ENCODE measurements around the gene HLA-DRA. TPM values are rescaled to one million over a fixed set of nuclear protein-coding genes. Genes with fewer than 3 reads are reported as not detected.
A peak's percentile ranks its signal among the peaks of the same experiment; 100 is the strongest.

The HLA-DRA gene
- polyA plus RNA-seq, 1 donor from 2014 or later: not detected

DNA sequence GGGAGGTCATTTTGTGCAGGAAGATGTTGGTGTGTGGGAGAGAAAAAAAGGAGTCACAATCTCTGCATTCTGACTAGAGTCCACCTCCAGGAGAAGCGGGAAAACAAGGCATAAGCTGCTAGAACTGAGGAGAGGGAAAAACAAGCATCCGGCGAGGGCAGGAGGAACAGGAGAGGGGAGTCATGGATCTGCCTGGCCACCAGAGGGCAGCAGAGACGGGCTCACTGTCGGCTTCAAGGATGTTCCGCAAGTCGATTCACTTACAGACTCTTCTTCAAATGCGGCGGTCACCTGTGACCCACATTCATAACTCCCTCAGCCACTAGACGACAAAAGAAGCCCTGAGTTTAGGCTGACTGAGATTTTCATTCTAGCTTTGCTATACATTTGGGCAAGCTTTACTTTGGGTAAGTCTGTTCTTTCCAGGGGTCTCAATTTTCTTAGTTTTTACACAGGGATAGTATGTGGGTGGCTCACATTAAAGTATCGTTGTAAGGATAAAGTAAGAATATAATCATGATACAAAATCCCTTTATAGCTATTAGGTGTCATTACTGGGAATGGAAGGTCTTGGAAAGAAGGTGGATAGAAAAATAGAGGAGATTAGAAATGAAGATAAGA is 26.1 kb upstream of the HLA-DRA start:
- H3K9ac ChIP-seq (ENCODE audit: low read length): no peak overlapping the region
- no peak overlapping the region for H3K4me2 ChIP-seq (ENCODE audit: low read length)
- no peaks in the 10 kb centered on the region for H3K79me2 ChIP-seq (replicated peaks; ENCODE audit: insufficient read depth, low read length)
- no peak overlapping the region for H3K27ac ChIP-seq (ENCODE audit: low read length)
- H3K27me3 ChIP-seq (ENCODE audit: insufficient read depth, low read depth, low read length): peaks cover 3% of the 10 kb centered on the region
- no peak overlapping the region for H3K4me3 ChIP-seq (ENCODE audit: low read length)
- H2AFZ ChIP-seq (ENCODE audit: low read depth, low read length): no peak overlapping the region
- H3K36me3 ChIP-seq (ENCODE audit: insufficient read depth, low read length): no peaks in the 10 kb centered on the region
- no peaks in the 10 kb centered on the region for H3K9me3 ChIP-seq (ENCODE audit: low read length)
- no peaks in the 10 kb centered on the region for H3K9me2 ChIP-seq (ENCODE audit: insufficient read depth, low read length)
- no peaks in the 10 kb centered on the region for H4K20me1 ChIP-seq (ENCODE audit: insufficient read depth)
- H3F3A ChIP-seq (ENCODE audit: insufficient read depth, low read length, poor library complexity, severe bottlenecking): no peaks in the 10 kb centered on the region
- TF ChIP-seq RAD21 (conservative IDR thresholded peaks at IDR 0.05) (peak; percentile 81), SMC3 (conservative IDR thresholded peaks at IDR 0.05; ENCODE audit: poor library complexity) (peak; percentile 90), POLR2AphosphoS5 (IDR thresholded peaks at IDR 0.05) (no peak)
- TF ChIP-seq, protein P1, sequence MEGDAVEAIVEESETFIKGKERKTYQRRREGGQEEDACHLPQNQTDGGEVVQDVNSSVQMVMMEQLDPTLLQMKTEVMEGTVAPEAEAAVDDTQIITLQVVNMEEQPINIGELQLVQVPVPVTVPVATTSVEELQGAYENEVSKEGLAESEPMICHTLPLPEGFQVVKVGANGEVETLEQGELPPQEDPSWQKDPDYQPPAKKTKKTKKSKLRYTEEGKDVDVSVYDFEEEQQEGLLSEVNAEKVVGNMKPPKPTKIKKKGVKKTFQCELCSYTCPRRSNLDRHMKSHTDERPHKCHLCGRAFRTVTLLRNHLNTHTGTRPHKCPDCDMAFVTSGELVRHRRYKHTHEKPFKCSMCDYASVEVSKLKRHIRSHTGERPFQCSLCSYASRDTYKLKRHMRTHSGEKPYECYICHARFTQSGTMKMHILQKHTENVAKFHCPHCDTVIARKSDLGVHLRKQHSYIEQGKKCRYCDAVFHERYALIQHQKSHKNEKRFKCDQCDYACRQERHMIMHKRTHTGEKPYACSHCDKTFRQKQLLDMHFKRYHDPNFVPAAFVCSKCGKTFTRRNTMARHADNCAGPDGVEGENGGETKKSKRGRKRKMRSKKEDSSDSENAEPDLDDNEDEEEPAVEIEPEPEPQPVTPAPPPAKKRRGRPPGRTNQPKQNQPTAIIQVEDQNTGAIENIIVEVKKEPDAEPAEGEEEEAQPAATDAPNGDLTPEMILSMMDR (IDR thresholded peaks at IDR 0.05; ENCODE audit: poor library complexity, severe bottlenecking): peak; percentile 85

DNA sequence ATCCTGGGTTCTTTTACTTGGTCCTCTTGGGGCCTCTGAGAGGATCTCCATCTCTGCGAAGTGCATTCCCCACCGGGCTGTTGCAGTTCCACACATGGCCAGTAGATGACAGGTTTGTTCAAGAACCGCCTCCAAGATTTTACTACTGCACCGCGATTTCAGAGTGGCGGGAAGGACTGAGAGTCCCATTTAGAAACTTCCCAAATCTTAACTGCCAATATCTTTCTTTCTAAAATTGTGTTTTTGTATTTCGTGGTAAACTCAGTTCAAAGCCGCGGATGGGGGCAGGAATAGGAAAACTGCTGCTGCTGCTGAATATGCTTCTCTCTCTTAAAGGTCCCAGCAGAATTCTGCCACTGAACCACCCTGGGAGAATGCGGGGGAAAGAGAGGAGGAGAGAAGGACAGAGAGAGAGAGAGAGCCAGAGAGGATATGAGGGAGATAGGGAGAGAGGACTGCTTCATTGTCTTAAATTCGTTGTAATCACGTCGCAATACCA is 24.1 kb upstream of the HLA-DRA start:
- peak; percentile 72 for TF ChIP-seq RAD21 (conservative IDR thresholded peaks at IDR 0.05)
- peak; percentile 78 for TF ChIP-seq SMC3 (conservative IDR thresholded peaks at IDR 0.05; ENCODE audit: poor library complexity)
- no peak for TF ChIP-seq POLR2AphosphoS5 (IDR thresholded peaks at IDR 0.05)
- TF ChIP-seq, protein P1 (IDR thresholded peaks at IDR 0.05; ENCODE audit: poor library complexity, severe bottlenecking): peak; percentile 79
- no peak for TF ChIP-seq EZH2 (IDR thresholded peaks at IDR 0.05; ENCODE audit: borderline replicate concordance, insufficient read depth, low read length, poor library complexity, severe bottlenecking)
- Histone ChIP-seq H3K4me3 (ENCODE audit: low read length) (no peak overlapping the region), H3K79me2 (replicated peaks; ENCODE audit: insufficient read depth, low read length) (no peaks in the 10 kb centered on the region)

DNA sequence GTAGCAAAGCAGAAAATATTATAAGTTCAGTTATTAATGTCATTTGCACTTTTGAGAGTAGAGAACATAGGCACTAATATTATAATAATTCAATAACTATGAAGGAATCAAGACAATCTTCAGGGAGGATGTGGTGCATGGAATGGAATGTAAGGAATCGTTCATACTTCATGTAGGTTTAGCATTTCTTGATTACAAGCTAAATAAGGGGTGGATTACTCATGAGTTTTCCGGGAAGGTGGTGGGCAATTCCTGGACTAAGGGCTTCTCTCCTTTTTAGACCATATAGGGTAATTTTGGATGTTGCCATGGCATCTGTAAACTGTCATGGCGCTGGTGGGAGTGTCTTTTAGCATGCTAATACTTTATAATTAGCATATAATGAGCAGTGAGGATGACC is 23.7 kb upstream of the HLA-DRA start:
- Histone ChIP-seq H3K4me3 (ENCODE audit: low read length) (no peak overlapping the region), H3F3A (ENCODE audit: insufficient read depth, low read length, poor library complexity, severe bottlenecking) (no peaks in the 10 kb centered on the region), H3K9ac (ENCODE audit: low read length) (no peak overlapping the region), H3K36me3 (ENCODE audit: insufficient read depth, low read length) (no peaks in the 10 kb centered on the region), H3K27me3 (ENCODE audit: insufficient read depth, low read depth, low read length) (peaks cover 3% of the 10 kb centered on the region), H3K9me2 (ENCODE audit: insufficient read depth, low read length) (no peaks in the 10 kb centered on the region), H3K79me2 (replicated peaks; ENCODE audit: insufficient read depth, low read length) (no peaks in the 10 kb centered on the region), H2AFZ (ENCODE audit: low read depth, low read length) (no peak overlapping the region), H4K20me1 (ENCODE audit: insufficient read depth) (no peaks in the 10 kb centered on the region), H3K27ac (ENCODE audit: low read length) (no peak overlapping the region), H3K4me2 (ENCODE audit: low read length) (no peak overlapping the region), H3K9me3 (ENCODE audit: low read length) (no peaks in the 10 kb centered on the region)
- TF ChIP-seq MXI1 (conservative IDR thresholded peaks at IDR 0.05; ENCODE audit: poor library complexity, severe bottlenecking): no peak
- no peak for TF ChIP-seq RAD21 (conservative IDR thresholded peaks at IDR 0.05)

More for the DNA sequence above, 24.1 kb upstream of the HLA-DRA start:
- no peaks in the 10 kb centered on the region for H3K9me3 ChIP-seq (ENCODE audit: low read length)
- no peak overlapping the region for H3K27ac ChIP-seq (ENCODE audit: low read length)
- H3K9ac ChIP-seq (ENCODE audit: low read length): no peak overlapping the region
- no peak overlapping the region for H3K4me2 ChIP-seq (ENCODE audit: low read length)
- no peaks in the 10 kb centered on the region for H3K36me3 ChIP-seq (ENCODE audit: insufficient read depth, low read length)
- peaks cover 3% of the 10 kb centered on the region for H3K27me3 ChIP-seq (ENCODE audit: insufficient read depth, low read depth, low read length)
- no peak overlapping the region for H2AFZ ChIP-seq (ENCODE audit: low read depth, low read length)
- no peaks in the 10 kb centered on the region for H4K20me1 ChIP-seq (ENCODE audit: insufficient read depth)
- H3F3A ChIP-seq (ENCODE audit: insufficient read depth, low read length, poor library complexity, severe bottlenecking): no peaks in the 10 kb centered on the region
- H3K9me2 ChIP-seq (ENCODE audit: insufficient read depth, low read length): no peaks in the 10 kb centered on the region

Measured in neural cell (in vitro differentiated cells).